22Rv1 (cell line): ENCODE data around the gene PPIP5K2.

Source experiments
- CTCF ChIP-seq: fragments of 450-650 bp; IDR thresholded peaks from 2 replicates; pipeline ENCODE4 v1.5.1; 2017; ENCODE audit warnings: mild to moderate bottlenecking
- ZFX ChIP-seq: fragments of 450-650 bp; IDR thresholded peaks from 2 replicates; pipeline ENCODE4 v1.6.1; 2017; ENCODE audit warnings: antibody characterized with exemption, borderline replicate concordance

GRCh38 chr5:103210952-103211351, 90.9 kb downstream of the PPIP5K2 start:
- TF ChIP-seq CTCF (no peak), ZFX (no peak)
